GM12801 (cell line): ENCODE data around the gene ZNRF3.

Source experiments
- TF ChIP-seq, protein P1 (sequence below): IDR thresholded peaks from one replicate; pipeline ENCODE4 v1.5.1; 2011; ENCODE audit warnings: control low read depth; ENCODE audit not compliant: insufficient read length; ENCODE audit errors: extremely low read depth

Gene ZNRF3

DNA sequence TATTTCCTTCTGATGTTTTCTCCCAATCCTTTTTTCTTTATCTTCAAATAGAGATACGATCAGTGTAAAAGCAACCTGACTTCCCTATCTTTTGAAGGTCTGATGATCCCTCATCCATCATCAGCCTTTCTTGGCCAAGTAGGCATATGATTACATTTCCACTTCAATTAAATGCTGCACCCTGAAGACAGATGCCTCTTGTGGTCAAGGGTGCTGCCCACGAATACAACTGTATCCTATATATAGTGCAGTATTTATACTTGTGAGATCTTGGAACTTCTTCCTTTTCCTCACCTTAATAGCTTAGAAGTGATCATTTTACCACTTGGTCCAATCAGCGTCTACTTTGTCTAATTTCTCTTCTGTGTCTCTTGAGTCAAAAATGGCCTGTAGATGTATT lies 9.3 kb upstream of the ZNRF3 start:
- TF ChIP-seq, protein P1, sequence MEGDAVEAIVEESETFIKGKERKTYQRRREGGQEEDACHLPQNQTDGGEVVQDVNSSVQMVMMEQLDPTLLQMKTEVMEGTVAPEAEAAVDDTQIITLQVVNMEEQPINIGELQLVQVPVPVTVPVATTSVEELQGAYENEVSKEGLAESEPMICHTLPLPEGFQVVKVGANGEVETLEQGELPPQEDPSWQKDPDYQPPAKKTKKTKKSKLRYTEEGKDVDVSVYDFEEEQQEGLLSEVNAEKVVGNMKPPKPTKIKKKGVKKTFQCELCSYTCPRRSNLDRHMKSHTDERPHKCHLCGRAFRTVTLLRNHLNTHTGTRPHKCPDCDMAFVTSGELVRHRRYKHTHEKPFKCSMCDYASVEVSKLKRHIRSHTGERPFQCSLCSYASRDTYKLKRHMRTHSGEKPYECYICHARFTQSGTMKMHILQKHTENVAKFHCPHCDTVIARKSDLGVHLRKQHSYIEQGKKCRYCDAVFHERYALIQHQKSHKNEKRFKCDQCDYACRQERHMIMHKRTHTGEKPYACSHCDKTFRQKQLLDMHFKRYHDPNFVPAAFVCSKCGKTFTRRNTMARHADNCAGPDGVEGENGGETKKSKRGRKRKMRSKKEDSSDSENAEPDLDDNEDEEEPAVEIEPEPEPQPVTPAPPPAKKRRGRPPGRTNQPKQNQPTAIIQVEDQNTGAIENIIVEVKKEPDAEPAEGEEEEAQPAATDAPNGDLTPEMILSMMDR, result no peak

DNA sequence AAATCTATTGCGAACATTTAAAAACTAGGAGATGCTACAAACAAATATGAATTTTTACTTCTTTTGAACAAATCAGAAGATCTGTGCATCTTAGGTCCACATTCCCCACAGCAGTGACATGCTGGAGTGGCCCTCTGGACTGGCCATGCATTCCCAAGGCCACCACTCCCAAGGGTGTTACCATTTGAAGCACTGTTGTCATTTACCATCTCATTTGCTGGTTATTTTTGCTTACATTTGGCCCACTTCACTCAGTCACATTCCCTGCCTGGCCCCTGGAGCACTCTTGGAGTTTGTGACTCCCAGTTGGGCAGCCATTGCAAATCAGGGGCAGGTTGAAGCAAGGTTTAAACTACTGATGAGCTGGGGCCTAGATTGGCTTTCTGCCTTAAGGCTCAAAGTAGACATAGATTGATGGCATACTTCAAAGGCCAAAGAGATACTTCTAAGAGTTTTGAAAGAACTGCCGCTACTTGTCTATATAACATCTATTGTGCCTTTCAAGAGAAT lies 8.5 kb upstream of the ZNRF3 start:
- TF ChIP-seq, protein P1, result no peak

DNA sequence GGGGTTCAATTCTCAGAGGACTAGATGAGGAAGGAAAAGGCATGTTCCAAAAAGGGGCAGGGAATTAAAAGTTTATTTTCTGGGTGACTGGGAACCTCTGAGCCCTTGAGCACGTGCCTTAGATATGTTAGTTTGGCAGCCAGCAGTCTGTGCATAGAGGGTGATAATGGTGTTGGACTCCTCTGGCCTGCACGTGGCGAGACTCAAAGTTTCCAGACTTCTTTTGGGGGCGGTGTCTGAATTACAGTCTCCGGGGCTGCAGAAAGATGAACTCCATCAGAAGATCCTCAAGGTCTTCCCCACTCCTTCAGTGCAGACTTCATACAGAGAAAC lies 861 bp upstream of the ZNRF3 start:
- TF ChIP-seq, protein P1, result no peak

DNA sequence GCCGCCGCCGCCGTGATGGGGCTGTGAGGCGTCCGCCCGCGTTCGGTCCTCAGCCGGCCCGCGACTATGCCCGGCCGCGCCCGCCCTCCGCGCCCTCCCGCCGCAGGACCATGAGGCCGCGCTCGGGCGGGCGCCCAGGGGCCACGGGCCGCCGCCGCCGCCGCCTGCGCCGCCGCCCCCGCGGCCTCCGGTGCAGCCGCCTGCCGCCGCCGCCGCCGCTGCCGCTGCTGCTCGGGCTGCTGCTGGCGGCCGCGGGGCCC lies 215 bp downstream of the ZNRF3 start:
- TF ChIP-seq, protein P1, result no peak

DNA sequence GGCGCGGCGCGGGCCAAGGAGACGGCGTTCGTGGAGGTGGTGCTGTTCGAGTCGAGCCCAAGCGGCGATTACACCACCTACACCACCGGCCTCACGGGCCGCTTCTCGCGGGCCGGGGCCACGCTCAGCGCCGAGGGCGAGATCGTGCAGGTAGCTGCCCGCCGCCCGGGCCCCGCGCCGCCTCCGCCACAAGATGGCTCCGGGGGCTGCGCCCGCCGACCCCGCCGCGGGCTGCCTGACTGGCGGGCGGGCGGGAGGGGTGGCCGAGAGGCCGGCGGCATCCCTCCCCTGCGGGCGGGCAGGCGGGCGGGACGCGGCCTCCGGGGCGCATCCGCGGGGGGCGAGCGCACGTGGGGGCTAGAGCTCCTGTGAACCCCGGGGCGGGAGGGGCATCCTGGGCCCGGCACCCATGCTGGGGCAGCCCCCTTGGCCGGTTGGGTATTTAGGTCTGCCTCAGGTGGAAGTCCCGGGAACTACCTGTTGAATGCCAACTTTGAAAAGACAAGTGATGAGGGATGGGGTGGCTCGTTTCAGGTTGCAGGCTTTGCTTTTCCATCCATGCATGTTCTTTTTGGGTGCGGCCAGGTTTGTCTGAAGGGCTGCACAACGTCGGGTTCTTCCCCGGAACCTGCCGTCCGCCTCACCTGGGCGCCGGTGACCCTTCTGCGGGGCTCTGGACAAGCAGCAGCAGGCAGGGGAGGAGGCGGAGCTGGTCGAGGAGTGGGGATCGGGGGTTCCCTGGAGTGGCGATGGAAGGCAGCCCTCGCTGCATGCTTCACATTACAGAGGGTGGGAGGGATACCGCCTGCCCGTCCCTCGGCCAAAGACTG lies 760 bp downstream of the ZNRF3 start:
- TF ChIP-seq, protein P1, result no peak

DNA sequence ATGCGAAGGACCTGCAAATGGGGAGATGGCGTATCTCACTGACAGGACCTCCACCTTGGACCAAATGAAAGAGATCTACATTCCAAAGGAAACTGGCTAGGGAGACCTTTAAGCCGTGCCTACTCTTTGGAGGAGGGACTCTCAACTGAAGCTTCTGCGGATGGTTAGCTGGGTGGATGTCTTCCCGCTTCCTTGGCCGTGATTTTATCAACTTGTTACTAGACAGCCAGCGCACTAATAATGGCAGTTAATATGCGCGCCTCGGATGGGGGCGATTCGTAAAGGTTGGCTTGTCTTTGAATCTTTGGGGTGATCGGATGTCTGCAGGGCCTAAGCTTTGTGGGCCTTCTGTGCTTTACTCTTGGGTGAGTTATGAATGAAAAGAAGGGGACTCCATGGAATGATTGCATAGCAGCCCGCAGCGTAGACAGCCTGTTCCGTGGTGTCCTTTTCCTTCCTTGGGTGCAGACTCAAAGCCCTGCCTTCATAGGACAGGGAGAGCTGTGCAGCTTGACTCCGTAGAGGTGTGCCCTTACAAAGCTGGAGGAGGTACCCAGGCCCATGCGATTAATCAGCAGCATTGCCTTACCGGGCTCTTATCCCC lies 1.5 kb downstream of the ZNRF3 start:
- TF ChIP-seq, protein P1, result no peak

DNA sequence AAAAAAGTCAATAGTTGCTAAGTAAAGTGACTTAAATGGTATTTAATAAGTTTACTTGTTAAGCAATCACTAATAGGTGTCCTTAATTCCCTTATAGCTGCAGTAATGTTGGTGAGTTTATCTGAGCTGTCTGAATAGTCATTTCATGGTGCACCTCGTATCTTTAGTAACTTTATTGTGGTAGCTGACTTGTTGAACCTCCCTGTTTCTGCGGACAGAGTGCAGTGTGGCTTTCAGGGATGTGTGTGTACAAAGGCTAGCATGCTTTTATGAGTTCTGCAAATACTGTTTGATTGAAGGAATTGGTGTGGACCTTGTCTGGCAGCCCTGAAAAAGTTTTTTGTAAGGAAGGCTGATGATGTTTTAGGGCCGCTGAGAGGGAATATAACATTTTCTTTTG lies 2.6 kb downstream of the ZNRF3 start:
- TF ChIP-seq, protein P1, result no peak
